Activated T-cell treated with anti-CD3 and anti-CD28 coated beads for 48 hours (primary cell): ENCODE measurements around the gene PPT2.
A peak's percentile ranks its signal among the peaks of the same experiment; 100 is the strongest.

Experiments used
- DNase-seq: peaks from one replicate; pipeline ENCODE4 v3.0.0-alpha.2; 2020; ENCODE audit warnings: low read depth

PPT2 gene, protein sequence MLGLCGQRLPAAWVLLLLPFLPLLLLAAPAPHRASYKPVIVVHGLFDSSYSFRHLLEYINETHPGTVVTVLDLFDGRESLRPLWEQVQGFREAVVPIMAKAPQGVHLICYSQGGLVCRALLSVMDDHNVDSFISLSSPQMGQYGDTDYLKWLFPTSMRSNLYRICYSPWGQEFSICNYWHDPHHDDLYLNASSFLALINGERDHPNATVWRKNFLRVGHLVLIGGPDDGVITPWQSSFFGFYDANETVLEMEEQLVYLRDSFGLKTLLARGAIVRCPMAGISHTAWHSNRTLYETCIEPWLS

DNA sequence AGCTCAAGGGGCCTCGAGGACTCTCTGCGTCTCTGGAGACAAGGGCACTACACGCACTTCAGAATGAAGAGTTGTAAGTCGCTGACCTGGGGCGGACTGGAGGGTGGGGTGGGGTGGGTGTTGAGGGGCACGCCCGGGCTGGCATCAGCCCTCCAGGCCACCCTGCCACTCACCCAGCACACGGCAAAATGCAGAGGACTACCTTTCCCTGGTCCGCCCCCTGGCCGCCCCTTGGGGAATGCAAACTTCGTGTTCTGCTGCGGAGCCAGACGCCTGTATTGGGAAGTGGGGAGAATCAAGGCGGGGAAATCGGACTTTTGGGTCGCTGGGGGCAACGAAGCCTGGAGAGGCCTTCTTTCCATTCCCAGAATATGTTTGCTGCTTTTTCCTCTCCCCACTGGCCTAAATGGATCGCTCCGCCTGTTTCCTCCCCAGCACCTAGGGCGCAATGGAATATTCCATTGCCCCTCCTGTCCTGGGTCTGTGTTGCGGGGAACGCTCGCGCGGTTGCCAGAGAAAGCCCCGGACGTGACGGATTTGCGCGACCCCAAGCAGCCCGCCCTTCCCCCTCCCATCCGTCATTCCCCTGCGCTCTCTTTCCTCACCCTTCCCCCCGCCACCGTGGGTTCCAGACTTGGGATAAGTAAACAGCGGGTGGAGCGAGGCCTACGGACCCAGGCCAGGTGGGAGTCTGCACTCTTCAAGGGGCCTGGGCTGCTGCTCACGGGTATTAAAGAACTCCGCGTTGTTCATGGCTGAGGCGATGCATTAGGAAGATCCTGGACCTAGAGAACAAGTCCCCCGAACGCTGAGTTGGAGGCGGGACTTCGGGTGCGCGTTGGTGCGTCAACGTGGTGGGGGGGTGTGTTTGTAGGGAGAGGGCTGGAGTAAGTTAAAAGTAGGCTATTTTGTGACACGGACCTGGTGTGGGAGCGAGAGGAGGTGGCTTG lies at the start of gene PPT2:
Gene PPT2 (plus strand): TSS at position 578 of the 950 bp plus-strand sequence. CDS start 454 bp downstream, outside the sequence.
- peak; percentile 78 for DNase-seq

DNA sequence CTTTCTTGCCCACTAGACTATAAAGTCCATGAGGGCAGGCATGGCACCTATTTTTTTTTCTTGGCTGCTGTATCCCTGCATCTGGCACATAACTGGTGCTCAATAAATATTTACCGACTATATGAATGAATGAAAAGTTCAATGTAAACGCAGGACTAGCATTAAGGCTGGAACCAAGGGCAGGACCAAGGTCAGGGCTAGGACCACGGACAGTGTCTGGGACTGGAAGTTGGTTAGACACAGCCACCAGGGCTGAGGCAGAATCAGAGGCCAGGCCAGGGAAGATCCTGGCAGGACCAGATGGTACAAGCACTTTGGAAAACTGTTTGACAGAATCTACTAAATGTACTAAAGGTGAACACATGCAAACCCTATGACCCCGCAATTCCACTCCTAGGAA lies 48.5 kb upstream of the PPT2 start:
- DNase-seq, result no peak

GRCh38 chr6:32107406-32107805 lies 46.5 kb upstream of the PPT2 start:
- DNase-seq, result no peak

- no peak for DNase-seq
Observed at GRCh38 chr6:32108094-32108627, 45.8 kb upstream of the PPT2 start.

DNA sequence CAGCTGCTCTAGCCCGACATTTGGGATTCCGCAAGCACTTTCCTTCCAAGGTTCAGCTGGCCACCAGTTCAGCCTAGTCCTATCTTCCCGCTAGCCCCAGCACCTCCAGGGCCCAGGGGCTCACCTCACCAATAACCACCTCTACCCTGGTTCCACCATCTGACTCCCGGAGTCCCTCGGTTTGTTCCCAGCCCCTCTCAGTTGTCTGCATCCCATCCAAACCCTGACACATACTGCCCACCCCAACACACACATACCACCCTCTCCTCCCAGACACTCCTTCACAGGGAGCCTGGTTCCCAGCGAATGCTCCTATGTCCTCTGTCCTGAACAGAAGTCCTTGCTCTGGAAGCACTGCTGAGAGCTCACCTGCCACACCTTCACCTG lies 45.2 kb upstream of the PPT2 start:
- no peak for DNase-seq

GRCh38 chr6:32109114-32109764 lies 44.7 kb upstream of the PPT2 start, which contains the start of gene TNXB:
Gene TNXB (minus strand): TSS chr6:32109338. CDS start chr6:32098198, 11,140 bp downstream.
- DNase-seq, result no peak

DNA sequence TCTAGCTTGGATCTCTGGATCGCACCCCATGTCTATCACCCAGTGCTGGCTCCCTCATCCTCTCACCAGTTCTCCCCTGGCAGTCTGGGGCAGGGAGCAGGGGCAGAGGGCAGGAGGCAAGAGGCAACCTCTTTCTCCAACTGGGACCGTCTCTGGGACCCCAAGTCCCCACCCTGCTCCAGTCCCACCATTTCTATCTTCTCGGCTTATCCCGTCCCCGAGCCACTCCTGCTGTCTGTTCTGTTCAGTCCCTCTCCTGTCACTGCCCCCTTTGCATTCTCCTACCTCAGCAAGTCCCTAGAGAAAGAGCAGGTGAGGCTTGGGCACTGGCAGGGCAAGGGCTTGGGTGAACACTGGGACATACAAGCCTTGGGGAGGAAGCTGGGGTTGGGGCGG lies 44.2 kb upstream of the PPT2 start:
- no peak for DNase-seq

- DNase-seq, result no peak
Observed at GRCh38 chr6:32110632-32111031, 43.3 kb upstream of the PPT2 start.

DNA sequence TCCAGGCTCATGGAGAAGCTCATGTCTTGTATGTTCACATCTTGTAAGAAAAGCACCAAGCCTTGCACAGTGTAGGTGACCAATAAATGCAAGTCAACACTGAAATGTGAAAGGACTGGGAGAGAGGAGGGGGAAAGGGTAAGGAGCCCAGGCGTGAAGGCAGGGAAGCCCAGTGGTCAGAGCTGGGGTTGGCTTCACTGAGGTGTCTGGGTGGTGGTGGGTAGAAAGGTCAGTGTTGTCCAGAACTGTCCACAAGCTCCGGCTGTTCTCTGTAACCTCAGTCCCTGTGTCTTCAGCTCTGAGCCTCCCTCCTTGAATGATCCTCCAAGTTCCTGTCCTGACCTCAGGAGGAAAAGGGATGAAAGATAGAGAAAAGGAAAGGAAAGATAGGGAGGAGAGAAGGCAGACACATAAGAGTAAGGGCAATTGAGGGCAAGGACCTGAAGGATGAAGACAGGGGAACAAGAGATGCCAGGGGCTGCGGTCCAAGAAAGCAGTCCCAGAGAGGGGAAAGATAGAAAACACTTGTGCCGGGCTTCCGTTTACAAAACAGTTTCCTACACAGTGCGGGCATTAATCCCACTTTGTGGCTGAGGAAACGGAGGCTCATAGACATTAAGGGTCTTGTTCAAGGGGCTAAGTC lies 42.4 kb upstream of the PPT2 start:
- DNase-seq, result no peak

GRCh38 chr6:32112431-32112980 lies 41.4 kb upstream of the PPT2 start:
- DNase-seq, result no peak

DNA sequence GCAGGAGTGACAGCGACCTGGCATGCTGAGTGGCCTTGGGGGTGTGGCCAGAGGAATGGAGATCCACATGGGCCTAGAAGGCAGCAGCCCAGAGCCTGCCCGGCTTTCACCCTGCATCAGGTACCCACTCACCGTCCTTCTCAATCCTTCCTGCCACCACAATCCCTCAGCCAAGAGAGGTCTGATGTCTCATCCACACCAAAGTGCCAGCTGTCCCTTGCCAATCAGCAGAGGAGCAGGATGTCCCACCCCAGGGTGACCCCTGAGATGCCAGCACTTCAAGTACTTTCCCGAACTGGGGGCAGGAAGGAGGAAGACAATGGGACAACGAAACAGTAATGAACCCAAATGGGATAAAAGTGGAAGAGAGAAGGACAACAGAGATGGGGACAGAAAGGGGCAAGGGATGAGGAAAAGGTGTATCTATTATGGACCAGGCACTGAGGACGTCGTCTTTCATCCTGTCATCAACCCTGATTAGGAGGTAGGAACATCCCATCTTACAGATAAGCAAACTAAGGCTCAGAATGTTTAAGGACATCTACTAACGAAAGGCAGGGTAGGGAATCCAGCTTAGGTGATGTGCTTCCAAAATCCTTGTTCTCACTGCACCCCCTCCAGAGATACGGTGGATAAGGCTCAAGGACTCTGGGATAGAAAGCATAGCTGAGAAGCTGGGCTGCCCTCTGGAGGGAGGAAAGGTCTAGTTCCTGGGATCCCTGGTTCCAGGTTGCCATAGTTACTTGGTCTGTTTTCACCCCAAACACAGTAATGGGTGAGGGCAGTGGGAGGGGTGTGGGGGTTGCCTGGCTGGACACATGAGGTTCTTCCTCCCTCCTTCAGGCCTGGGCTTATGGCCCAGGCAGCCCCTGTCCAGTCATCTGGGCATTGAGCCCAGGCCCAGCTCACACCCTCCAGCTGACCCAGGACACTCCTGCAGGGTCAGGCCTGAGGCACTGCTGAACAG lies 40.3 kb upstream of the PPT2 start:
- no peak for DNase-seq

DNA sequence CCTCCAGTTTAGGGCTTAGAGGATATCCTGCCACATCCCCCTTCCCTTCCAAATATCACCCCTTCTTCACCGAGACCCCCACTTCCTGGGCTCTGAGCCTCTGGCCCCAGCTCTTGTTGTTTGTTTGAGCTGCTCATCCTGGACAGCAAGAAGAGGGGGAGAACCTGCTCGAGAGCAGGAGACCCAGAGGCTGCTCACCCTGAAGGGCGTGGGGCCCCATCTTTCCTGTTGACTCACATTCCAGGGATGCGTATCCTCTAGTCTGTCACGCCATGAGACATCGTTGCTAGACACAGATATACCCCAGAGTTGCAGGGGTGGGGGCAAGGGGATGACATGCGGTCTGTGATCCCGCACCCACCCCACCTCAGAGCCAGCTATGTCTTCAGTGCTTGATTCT lies 39.1 kb upstream of the PPT2 start:
- no peak for DNase-seq

DNA sequence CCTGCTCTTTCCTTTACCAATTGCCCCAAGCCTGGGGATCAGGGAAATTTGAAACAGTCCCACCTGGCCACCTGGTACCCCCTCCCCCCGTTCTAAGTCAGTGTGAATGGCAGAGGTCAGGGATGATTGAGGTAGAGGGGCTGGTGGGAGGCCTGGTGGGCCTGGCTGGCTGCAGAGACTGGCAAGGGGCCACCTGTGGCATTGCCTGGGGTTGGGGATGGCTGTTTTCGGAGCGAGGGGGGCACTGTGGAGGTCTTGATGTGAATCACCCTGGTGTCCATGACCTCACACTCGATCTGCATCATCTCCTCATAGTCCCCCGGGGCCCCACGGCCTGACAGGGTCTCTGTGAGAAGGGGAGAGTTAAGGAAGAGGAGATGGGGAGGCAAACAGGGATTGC lies 38.3 kb upstream of the PPT2 start:
- DNase-seq, result no peak

DNA sequence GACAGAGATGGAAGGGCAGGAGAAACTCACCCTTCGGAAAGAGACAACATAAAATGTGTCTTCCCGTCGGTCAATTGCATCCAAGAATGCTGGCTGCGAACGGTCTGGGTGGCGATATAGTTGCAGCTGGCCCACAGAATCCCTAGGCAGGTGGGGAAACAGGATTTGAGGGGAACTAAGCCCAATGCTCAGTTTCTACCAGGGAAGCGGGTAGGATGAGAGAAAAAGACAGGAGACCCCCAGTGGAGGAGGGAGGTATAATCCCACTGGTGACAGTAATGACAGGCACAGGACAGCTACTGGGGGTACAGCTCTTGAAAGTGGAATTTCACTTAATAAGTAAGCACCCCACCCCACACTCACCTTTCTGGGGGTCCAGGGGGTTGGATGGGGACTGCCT lies 37.3 kb upstream of the PPT2 start:
- DNase-seq, result no peak

DNA sequence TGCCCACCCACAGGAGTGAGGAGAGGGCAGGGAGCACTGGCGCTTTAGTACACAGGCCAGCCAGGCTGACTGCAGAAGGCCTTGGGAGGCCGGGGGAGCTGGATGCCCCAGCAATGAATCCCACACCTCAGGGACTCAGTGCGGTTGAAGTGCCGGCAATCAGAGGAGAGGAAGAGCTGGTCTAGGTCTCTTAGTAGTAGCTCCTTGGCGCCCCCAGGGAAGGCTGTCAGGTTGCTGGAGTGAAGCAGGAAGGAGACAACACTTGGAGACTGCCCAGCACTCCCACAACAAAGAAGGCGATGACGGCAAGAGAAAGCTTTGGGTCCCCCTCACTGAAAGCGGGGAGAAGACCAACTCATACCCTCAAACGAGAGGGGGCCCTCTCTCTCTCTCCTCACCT lies 36.5 kb upstream of the PPT2 start:
- DNase-seq, result no peak

DNA sequence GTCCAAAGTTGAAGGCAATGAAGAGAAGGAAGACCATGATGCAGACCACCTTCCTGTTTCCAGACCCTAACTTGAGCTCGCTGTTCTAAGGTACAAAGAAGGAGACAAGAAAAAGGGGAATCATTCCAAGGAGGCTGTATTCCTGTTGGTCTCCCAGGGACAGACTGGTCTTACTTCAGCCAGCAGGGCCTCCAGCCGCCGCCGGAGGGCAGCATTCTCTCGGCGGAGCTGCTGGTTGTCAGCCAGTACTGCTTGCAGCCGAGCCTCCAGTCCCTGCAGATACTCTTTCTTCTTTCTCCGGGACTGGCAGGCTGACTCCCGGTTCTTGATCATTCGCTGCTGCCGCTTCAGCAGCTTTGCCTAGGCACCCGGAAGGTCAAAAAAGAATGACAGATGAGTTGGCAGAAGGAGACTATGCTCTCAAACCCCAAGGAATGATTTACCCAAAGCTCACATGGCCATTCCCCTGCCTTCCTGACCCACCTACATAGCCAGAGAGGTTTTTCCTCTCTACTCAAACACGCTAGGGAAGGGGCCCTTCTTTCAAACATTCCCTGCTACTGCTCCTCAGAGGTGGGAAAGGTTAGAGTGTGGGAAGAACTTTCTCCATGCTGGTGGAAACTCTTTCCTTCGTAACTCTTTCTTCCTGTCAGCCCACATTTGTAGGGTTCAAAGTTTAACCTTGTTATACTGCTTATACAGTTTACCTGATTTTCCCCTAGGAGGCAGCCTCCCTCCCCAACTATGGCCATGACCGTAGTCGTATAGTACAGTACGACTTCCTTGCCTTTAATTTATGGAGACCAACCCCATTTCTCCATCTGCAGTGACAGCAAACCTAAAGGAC lies 34.9 kb upstream of the PPT2 start:
- peak; percentile 64 for DNase-seq

DNA sequence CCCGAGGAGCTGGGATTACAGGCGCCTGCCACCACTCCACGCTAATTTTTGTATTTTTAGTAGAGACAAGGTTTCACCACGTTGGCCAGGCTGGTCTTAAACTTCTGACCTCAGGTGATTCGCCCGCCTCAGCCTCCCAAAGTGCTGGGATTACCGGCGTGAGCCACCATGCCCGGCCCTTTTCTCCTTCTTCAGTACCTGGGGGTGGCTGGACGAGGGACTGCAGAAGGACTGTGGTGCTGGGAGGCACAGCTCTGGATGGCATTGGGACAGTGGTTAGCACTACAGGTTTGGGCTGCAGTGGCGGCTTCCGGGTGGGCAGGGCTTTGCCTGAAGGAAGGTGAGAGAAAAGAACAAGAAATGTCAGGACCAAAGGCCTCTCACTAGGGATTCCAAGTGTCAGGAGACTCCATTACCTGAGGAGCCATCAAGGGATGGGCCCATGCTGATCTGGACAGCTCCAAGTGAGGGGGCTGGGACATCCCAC lies 33.3 kb upstream of the PPT2 start:
- no peak for DNase-seq

DNA sequence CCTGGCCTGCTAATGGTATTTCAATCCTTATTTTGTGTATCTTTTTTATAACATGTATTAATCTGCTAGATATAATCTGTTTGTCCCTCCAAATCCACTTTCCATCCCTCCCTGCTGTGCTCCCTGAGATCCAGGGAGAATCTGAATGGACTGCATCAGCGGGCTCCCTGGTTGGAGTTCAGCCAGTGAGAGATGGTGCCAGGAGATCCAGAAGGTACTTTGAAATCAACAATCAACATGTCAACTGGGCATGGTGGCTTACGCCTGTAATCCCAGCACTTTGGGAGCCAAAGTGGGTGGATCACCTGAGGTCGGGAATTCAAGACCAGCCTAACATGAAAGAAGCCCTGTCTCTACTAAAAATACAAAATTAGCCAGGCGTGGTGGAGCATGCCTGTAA lies 30.3 kb upstream of the PPT2 start:
- no peak for DNase-seq

DNA sequence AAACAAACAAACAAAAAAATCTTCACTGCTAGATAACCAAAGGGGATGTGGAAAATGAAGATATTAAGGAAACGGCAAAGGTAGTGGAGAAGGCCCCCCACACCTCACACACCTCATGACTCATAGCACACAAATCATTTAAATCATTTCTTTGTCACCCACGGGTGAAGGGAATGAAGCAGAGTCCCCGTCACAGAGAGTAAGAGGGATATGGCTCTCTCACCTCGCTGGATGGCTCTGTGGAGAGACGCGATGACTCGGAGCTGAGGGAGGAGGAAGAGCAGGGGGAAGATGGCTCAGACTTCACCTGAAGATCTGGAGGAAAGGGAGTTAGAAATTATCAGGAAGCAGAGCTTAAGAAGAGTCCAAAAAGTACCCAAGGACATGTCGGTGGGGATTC lies 27.1 kb upstream of the PPT2 start:
- DNase-seq, result no peak

DNA sequence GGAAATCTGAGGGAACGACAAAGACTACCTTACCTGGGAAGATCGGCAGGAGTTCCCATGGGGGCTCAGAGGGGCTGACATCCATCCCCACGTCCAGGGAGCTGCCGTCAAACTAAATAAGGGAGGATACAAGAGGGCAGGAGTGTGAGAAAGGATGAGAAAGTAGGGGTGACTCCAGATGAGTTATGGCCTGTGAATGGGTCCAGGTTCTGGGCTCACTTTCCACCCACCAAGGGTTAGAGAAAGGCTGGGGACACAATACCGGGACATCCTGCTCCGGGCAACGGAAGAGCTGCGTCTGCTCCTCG lies 26.6 kb upstream of the PPT2 start:
- DNase-seq, result no peak
